GM21360 (cell line): Measurements from ENCODE around the gene C1QL4.

ENCODE experiments used
- ATAC-seq: cut with Tn5 transposase; IDR thresholded peaks from one replicate; pipeline ENCODE4 v1.9.1; 2021; ENCODE audit warnings: mild to moderate bottlenecking, moderate library complexity; ENCODE audit not compliant: unreplicated experiment

The C1QL4 gene

DNA sequence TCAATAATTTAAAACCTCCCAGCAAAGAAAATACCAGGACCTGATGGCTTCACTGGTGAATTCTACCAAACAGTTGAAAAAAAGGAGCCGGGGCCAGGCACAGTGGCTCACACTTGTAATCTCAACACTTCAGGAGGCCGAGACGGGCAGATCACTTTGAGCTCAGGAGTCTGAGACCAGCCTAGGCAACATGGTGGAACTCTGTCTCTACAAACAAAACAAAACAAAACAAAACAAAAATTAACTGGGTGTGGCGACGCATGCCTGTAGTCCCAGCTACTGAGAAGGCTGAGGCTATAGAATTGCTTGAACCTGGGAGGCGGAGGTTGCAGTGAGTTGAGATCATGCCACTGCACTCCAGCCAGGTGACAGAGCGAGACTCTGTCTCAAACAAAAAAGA lies 27.6 kb downstream of the C1QL4 start:
- no peak for ATAC-seq

DNA sequence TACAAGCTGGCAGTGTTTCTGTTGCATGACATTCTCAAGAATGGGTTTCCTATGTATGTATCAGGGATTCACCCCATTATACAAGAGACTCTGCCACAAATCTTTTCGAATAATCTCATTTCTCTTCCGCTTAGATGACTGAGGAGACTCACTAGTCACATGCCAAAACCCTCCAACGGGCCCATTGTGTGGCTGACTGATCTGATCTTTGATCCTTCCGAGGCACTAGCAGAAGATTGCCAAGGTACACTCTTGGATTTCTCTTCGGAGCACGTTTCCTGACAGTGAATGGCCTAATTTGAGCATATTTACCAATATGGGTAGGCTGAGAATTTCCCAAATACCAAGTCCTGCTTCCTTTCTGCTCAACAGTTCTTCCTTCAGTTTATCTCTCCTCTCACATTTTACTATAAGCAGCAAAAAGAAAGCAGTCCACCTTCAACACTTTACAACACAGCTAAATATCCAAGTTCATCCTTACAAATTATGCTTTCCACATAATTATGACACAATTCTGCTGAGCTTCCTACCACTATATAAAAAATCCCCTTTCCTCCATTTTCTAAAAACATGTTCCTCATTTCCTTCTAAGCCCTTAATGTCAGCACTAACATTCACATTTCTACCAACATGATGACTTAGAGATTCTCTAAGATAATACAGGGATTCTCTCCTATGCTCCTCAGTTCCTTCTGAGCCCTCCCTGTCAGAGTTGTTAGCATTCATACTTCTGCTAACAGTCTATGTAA lies 31.1 kb downstream of the C1QL4 start:
- no peak for ATAC-seq

DNA sequence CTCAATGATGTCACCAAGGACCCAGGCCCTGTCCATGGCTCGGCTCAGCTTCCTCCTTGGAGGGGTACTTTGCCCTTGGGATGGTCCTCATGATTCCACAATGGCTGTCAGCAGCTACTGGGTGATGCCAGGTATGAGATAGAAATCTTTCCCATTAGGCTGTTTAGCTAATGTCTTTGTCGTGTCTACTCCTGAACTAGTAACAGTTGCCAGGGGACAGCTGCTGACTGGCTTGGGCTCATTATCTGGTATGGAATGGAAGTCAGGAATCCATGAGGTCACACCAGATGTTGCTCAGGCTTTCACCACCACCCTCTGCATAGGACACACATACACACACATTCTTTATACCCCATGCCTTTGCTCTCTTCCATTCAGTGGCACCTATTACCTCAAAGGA lies 32.8 kb downstream of the C1QL4 start:
- ATAC-seq, result no peak

DNA sequence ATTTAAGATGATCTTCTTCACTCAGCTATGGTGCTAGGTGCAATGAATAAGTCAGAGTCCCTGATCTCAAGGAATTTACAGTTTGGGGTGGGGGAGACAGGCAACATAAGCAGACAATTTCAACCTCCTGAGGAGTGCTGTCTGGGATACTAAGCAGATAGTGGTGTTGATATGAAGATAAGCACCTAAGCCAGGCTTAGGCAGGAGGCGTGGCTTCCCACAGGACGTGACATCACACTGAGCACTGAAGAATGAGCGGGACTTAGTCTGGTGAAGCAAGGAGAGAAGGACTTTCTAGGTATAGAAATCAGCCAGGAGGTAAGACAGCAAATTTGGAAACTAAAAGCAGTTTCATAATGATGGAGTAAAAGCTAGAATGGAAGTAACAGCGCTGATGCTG lies 35.2 kb downstream of the C1QL4 start:
- ATAC-seq, result no peak

DNA sequence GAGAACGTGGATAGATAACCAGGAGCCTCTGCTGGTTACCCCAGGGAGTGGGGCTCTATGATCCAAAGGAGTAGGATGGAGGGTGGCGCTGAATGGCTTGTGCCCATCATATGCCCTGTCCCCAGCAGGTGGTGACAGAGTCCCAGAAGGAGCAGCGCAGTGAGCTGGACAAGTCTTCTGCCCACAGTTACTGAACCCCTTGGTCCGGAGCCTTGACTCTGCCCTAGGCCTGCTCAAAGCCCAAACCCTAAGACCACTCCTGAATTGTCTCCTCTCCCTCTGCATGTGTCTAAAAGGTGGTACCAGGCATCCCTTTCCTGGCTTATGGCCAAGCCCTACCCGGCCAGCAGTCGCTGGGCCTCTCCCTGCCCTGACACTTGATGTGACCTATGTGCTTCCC lies 38.8 kb downstream of the C1QL4 start:
- ATAC-seq, result no peak

DNA sequence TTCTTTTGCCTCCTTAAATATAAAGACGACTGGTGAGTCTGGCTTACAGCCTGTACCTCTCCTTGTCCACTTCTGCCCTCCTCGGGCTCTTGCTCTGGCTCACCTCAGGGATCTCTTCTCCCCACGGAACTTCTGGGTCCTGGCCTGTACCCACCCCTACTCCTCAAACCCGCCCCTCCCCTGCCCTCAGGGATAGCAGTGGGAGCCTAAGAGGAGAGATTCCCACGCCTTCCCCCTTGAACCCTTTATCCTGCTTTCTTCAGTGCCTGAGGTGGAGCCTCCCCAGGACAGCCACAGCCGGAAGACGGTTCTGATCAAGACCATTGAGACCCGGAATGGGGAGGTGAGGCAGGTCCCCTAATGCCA lies 39.3 kb downstream of the C1QL4 start:
- no peak for ATAC-seq

DNA sequence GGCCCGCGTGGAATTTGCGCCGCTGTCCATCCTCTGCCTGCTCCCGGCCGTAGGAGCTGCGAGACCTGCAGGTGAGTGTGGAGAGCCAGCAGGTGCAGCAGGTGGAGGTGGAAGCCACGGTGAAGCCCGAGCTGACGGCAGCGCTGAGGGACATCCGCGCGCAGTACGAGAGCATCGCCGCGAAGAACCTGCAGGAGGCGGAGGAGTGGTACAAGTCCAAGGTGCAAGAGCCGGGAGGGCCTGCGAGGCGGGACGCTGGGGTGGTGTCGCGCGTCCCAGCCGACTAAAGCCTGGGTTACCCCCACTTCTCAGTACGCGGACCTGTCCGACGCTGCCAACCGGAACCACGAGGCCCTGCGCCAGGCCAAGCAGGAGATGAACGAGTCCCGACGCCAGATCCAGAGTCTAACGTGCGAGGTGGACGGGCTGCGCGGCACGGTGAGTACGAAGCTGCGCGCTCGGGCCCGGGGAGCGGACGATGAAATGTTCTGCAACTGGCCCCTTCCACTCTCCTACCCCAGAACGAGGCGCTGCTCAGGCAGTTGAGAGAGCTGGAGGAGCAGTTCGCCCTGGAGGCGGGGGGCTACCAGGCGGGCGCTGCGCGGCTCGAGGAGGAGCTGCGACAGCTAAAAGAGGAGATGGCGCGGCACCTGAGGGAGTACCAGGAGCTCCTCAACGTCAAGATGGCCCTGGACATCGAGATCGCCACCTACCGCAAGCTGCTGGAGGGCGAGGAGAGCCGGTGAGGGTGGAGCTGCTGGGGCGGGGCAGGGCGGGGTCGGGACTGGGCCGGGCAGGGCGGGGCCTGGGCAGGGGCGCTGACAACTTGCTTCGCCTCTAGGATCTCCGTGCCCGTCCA lies 39.9 kb downstream of the C1QL4 start:
- ATAC-seq, result no peak

DNA sequence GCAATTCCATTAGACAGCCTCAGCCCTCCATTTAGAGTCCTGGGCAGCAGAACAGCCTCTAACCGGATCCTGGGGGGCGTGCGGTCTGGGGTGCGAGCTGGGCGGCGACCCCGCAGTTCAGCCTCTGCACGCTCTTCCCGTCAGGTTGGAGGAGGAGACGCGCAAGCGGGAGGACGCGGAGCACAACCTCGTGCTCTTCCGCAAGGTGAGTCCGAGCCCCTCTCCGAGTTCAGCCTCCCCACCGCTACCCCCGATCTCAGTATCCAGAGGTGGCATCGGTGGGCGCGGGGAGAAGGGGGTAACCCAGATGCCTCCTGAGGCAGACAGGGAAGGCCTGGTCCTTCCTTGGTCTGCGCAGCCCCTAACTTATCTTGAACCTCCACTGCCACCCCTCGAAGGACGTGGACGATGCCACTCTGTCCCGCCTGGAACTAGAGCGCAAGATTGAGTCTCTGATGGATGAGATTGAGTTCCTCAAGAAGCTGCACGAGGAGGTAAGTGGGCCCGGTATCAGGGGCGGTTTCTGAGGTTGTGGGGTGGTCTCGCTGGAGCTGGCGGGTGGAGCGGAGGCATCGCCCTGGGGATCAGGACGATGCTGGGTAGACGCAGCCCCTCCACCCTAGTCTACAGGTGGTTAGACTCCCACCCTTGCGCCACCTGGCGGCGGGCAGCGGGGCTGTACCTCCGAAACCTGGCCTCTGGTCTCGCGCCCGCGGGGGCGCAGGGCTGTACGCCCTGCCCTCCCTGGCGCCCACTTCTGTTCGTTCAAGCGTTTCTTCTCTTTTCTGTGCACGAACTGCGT lies 40.8 kb downstream of the C1QL4 start:
- no peak for ATAC-seq

DNA sequence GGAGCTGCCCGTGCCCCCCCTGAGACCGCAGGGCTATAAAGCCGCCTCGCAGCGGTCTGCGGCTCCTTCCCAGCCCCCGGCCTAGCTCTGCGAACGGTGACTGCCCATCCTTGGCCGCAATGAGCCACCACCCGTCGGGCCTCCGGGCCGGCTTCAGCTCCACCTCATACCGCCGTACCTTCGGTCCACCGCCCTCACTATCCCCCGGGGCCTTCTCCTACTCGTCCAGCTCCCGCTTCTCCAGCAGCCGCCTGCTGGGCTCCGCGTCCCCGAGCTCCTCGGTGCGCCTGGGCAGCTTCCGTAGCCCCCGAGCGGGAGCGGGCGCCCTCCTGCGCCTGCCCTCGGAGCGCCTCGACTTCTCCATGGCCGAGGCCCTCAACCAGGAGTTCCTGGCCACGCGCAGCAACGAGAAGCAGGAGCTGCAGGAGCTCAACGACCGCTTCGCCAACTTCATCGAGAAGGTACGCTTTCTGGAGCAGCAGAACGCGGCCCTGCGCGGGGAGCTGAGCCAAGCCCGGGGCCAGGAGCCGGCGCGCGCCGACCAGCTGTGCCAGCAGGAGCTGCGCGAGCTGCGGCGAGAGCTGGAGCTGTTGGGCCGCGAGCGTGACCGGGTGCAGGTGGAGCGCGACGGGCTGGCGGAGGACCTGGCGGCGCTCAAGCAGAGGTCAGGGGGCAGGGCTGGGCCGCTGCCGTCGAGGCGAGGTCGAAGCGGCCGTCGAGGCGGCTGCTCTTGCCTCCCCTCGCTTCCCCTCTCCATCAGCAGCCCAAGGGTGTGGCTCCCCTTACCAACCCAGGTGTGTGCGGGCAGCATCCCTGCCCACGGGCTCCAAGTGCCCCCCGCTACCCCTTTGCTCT lies 41.7 kb downstream of the C1QL4 start, which contains the start of gene PRPH:
Gene PRPH (plus strand): TSS at position 66 of the 855 bp plus-strand sequence. CDS start 54 bp downstream, at position 120.
- no peak for ATAC-seq

DNA sequence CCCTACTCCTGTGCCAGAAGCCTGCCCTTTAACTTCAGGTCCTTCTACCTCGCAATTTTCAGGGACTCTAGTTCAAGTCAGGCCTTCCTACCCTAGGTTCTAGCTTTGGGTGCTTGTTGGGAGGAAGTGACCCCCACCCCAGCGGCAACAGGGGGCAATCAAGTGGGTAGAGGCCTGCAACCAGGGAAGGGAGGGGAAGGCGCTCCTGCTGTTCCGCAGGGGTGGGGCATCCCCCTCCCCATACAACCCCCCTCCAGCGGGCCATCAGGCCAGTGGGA lies 42.2 kb downstream of the C1QL4 start:
- no peak for ATAC-seq

DNA sequence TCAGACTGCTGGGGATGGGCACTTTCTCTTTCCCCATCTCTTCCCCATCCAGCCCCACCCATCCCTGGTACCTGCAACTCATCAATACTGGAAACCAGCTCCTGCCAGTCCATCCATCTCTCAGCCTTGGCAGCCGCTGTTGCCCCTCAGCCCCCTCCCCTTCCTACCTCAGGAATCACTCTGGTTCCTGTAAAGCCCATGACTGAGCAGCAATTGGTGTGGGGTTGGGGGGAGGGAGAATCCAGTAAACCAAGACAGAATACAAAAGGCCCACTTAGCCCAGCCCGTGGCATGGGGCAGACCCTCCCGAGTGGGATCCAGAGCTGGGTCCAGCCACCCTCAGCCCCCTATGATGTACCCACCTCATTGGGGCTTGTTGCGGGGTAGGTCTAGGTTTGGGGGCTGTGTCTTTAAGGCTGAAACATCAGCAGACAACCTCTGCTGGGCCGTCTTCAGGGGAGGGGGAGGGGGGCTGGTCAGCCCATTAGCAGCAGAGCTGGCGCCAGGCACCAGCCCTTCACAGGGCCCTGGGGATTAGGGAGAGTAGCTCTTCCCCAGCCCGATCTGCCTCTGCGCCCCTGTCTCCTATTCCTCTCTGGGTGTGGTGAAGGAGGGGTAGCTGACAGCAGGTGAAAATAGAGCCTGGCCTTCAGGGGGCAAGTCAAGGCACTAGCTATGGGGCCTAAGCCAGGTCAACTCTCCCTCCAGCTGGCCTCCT lies 42.7 kb downstream of the C1QL4 start:
- ATAC-seq, result no peak

DNA sequence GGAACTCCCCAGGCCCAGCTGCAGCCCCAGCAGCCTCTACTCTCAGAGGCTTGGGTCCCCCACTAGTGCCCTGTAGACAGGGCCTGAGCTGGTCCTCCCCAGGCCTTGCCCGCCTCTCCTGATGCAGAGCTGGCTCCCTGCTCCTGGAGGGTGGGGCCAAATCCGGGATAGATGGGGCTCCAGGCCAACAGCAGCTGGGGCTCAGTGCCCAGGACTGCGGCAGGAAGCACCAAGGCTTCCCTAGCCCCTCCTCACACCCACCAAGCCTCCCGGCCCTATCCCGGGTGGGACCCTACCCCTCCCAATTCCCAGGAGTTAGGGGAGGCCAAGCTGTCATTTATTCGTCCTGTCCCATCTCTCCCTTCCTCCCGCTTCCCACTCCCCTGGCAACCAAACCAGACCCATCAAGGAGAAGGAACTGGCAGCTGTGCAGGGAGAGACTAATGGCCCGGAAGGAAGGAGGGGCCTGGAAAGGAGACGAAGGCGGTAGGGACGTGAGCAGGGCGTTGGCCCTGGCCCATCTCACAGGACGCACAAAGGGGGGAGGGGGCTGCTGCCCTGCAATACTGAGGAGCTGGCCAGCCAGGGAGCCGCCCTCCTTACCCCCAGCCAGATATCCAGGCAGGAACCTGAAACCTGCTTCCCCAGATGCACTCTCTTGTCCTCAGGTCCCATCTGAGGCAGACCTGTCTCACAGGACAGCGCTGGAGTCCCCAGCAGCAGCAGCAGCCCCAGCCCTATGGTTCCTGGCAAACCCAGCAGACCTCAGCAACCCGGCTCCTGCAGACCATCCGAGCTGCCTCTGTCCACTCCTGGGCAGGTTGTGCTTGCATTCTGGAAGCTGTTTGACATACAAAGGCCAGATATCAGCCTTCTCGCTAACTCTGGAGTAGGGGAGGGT lies 43.7 kb downstream of the C1QL4 start:
- no peak for ATAC-seq

DNA sequence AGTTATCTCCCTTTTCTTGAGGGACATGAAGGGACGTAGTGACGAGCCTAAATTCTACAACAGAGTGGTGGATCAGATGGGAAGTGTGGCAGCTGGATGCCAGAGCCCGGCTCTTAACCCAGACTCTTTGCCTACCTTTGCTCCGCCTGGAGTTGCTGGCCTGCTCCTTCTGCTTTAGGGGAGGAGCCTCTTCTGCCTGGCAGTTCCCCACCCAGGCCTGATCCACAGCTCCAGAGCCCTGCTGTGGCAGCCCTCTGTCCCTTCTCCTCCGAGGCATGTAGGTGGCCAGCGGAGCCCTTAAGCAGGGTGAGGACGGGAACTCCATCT lies 44.3 kb downstream of the C1QL4 start:
- ATAC-seq, result no peak

DNA sequence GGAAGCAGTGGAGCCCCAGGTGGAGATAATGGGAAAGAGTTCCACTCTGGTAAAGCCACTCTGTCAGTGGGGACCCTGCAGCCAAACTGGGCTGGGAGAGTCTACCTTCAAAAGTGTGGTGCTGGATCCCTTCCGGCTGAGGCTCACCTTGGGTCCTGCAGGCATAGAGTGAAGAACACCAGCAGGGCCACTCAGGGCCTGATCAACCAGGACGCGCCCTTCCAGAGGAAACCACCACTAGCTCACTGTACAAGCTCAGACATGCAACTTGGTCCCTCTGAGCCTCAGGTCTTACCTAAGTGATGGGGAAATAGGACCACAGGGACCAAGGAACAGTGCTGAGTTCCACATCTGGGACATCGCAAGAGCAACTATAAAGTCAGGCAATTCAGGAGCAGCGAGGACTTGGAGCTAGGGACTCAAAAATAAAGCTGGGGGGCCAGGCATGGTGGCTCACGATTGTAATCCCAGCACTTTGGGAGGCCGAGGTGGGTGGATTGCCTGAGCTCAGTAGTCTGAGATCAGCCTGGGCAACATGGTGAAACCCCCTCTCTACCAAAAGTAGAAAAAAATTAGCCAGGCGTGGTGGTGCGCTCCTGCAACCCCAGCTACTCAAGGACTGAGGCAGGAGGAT lies 47.9 kb downstream of the C1QL4 start:
- ATAC-seq, result no peak

DNA sequence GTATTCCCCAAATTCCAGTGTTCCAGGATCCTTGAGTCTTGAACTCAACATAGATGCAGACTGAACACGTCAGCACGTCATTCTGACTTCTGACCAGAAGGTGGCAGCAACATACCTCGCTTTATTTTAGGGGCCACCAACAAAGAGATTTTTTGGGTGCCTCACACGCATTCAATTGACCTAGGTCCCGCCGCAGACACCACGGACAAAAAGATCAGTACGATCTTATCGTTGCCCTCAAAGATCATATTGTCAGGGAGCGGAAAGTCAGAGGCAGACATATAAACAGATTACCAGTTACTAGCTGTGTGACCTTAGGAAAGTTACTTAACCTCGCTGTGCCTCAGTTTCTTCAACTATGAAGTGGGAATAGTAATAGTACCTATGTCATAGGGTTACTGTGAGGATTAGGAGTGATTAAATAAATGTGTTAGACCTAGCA lies 48.6 kb downstream of the C1QL4 start:
- ATAC-seq, result no peak

DNA sequence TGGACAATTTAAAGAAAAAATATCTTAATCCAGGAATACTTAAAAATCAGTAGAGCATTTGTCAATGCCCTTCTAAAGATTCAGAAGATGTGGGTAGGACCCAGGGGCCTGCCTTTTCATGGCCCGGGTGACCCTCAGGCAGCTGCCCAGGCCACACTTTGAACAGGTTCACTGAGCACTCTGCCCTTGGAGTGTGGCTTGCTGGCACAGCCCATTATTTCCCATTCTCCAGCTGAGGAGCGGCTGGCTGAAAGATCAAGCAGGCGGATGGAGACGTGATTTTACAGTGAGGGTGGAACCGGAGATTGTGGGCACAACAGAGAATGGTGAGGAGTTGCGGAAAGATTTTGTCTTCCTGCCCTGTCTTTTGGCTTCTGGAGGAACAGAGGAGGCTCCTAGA lies 49.1 kb downstream of the C1QL4 start:
- ATAC-seq, result no peak

DNA sequence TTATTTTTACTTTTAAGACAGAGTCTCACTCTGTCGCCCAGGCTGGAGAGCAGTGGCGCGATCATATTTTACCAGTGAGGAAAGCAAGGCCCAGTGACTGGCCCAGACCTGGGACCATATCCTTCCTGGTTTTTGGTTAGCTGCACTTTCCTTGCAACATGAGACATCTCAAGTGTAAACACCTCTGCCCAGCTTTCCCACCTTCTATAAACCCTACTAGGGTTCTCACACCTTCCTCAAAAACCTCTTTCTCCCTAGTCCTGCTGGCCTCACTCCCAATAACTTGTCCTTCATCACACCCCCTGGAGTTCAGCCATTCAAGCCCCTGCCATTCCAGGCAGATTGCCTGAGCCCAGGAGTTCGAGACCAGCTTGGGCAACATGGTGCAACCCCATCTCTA lies 52.3 kb downstream of the C1QL4 start:
- no peak for ATAC-seq

DNA sequence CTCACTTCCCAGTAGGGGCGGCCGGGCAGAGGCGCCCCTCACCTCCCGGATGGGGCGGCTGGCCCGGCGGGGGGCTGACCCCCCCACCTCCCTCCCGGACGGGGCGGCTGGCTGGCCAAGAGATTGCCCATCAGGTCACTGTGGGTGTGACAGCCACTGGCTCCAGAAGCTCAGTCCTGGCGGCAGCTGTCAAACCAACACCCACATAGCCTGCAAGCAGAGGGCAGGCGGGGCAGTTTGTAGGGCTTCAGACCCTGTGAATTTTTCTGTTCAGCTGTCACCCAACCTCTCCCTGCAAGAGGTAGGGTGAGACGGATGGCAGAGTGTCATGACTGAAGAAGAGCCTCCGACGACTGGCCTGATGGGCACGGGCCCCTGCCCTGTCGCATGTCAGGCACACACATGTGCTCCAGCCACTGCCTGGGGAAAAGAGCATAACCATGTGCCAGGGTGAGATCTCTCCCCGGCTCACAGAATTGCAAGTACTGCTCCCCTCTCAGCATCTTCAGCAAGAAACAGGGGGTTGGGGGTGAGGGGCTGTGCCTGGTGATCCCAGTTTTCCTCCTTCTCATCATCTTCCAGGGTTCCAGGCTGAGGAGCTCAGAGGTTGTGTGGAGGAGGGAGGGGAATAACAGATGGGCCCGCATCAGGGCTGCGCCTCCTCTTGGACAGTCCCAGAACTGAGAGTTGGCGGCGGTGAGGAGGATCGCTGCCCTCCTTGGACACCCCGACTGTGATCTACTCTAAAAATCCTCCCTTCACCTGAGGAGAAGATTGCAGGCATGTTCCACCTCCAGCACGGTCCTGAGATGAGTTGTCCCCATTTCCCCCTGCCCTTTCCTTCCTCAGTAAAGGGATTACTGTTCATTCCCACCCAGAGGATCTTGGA lies 53.2 kb downstream of the C1QL4 start:
- no peak for ATAC-seq
